NCI-H1417 (cell line): ENCODE results near the gene PIN1.
A peak's percentile ranks its signal among the peaks of the same experiment; 100 is the strongest.

Source experiments
- DNase-seq, 3 experiments: peaks; one replicate each; lab custom pipeline; 2025; lab: John Stamatoyannopoulos, UW

PIN1 gene

DNA sequence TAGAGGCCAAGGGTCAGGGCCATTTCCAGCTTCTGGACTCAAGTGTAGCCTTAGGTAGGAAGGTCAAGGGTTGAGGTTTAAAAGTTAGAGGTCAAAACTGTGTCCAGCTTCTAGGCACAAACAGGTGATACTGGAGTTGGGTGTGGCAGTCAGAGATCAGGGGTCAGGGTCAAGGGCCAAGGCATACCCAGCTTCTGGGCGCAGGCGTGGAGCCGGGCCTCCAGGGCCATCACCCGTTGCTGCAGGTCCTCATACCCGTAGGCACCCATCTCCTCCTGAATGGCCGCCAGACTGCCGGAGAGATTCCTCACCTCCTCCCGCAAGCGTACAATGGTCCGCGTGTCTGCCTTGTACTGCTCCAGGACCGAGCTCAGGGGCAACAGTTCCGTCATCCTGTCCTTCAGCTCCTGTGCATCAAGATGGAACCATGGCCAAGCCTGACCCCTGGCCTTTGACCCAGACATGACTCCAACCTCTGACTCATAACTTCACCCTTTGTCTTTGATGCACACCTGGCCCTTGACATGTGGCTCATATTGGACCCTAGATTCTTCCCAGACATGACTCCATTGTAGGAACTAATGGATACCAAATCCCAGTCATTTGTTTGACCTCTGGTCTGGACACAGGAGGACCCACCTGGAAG lies 22.1 kb downstream of the PIN1 start:
- DNase-seq = no peak

DNA sequence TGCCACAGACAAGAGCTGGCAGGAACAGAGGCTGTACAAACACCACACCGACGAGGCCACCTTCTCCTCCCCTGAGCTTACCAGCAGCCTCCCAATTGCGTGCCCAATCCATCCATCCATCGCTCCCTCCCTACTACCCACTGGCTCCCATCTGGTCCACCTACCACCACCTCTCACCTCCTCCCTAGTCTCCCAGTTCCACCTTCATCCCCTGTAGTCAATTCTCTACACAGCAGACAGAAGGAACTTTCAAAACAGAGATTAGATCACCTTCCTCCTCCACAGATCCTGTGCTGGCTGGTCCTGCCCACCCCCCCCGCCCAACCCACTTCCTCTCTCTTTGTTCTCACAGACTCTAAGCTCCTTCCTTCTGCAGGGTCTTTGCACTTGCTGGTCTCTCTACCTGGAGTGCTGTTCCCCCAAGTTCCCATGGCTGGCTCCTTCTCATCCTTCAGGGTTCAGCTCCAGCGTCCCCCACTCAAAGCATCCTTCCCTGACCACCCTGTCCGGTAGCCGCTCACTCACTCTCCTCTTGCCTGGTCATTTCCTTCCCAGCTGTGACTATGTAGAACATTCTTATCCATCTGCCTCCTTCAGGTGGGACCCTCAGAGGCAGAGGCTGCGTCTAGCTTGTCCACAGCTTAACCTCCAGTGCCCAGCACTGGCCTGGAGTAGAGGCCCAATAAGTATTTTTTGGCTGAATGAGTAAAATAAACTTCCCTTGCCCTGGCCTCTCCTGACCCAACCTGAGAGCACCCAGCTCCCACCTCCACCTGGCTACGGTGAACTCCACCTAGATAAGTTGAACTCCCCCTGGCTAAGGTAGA lies 23.0 kb downstream of the PIN1 start:
- DNase-seq = no peak

DNA sequence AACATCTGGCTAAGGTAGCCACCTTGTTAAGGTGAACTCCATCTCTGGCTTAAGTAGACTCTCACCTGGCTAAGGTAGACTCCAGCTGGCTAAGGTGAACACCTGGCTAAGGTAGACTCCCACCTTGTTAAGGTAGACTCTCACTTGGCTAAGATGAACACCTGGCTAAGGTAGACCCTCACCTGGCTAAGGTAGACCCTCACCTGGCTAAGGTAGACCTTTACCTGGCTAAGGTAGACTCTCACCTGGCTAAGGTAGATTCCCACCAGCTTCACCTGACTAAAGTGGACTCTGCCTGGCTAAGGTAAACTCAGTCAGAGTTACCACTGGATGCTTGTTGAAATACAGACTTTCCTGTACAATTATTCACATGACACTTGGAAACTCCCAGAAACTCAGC lies 23.6 kb downstream of the PIN1 start:
- DNase-seq = no peak

DNA sequence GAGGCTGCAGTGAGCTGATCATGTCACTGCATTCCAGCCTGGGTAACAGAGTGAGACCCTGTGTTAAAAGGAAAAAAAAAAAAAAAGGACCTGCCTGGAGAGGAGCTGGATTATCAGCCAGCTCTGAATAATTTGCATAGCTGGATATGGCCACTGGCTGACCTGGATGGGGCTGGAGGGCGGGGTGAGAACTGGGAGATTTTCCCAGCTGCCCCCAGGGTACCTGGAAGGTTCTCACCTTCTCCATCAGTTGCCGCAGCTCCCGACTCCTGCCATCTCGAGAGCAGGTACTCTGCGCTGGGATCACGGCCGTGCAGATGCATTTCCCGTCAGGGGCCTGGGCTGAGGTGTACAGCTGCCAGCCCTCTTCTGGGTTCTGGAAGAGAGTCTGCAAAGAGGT lies 25.3 kb downstream of the PIN1 start:
- DNase-seq = no peak

DNA sequence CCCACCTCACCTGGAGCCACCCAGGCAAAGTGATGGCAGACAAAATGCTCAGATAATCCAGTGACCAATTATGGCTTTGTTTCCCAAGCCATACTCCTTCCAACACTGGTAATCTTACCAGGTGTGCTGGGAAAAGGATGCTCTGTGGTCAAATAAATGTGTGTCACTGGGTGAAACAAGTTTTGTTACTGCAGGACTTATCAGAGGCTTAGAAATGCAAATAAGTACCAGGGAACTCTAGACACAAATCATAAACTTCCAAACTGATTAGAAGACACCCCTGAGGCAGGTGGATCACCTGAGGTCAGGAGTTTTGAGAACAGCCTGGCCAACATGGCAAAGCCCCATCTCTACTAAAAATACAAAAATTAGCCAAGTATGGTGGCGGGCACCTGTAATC lies 26.4 kb downstream of the PIN1 start:
- DNase-seq = no peak

DNA sequence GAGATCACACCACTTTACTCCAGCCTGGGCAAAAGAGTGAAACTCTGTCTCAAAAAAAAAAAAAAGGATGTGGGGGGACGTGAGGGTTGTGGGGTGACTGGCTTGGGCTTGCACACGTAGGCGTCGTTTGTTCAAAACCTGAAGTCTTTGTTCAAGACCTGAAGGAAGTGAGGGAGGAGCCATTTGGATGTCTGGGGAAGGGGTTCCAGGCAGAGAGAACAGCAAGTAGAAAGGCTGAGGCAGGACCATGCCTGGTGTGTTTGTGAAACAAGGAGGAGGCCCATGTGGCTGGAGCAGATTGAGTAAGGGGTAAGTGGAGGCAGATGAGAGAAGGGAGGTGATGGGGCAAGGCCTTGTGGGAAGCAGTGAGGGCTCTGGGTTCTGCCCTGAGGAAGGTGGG lies 27.8 kb downstream of the PIN1 start:
- no peak for DNase-seq

DNA sequence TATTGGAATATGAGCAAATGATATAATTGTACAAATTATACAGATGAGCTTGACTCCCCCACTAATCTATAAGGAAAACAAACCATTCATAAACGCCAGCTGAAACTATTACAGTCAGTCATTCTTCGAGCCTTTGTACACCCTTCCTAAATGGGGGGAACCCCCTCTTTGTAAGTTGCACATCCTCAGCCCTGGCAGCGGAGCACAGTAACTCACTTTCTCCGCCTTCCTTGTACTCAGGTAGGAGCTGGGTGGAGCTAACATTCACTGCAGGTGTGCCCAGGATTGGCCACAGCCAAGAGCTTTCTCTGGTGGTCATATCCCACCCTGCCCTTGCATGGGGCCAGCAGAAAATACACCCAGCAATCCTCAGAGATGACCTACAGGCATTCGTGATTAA lies 28.6 kb downstream of the PIN1 start:
- no peak for DNase-seq

DNA sequence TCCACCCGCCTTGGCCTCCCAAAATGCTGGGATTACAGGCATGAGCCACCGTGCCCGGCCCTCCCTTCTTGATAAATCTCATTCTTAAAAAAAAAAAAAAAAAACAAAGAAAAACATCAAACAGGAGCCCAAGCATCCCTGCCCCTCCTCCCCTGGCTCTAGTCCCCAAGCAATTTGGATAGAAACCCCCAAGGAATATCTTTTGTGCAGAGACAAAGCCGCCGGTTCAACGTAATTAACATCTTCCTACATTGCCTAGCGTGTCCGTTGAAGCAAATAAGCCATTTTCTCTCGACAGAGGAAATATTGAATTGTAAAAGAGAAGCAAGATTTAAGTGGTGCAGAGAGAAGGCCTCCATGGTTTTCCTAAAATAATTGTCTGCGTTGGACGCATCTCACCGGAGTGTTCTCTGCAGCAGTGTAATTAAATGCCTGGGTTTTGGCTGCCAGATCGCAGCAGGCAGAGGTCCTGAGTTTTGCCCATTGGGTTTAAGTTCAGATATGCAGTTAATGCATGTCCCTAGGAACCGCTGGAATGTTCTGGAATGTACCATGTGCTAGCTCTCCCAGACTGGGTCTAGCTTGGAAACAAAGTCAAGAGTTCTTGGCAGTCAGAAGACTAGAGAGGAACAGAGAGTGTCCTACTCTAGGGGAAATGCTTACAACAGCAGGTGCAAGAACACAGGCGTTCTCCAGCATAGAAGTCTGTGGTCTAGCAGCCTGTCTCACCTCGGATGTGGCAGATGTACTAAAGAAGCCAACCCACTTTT lies 30.8 kb downstream of the PIN1 start:
- peak in 1 of 3 experiments; percentile 25 for DNase-seq

DNA sequence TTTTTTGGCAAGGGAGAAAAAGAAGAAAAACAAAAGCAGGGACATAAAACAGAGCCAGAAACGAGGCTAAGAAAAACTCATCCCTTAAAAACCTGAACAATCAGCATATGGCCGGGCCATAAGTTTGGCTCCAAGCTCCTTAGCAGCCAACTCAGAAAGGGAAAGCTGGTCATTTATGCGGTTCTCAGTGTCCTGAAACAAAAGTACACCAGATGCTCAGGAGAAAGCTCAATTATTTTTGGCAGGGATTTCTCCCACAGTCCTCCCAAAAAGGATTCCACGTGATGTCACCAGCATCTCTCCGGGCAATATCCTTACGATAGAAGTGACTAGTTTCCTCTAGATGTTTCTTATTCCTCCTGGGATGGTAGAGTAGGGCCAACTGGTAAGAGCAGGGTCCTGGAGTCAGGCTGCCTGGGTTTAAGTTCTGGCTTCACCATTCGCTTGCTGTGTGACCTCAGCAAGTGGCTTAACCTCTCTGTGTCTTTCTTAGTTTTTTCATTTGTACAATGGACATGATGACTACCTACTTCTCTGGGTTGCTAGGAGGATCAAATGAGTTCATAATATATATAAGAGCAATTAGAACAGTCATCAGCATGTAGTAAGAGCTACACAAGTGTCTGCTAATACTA lies 34.0 kb downstream of the PIN1 start:
- no peak for DNase-seq

DNA sequence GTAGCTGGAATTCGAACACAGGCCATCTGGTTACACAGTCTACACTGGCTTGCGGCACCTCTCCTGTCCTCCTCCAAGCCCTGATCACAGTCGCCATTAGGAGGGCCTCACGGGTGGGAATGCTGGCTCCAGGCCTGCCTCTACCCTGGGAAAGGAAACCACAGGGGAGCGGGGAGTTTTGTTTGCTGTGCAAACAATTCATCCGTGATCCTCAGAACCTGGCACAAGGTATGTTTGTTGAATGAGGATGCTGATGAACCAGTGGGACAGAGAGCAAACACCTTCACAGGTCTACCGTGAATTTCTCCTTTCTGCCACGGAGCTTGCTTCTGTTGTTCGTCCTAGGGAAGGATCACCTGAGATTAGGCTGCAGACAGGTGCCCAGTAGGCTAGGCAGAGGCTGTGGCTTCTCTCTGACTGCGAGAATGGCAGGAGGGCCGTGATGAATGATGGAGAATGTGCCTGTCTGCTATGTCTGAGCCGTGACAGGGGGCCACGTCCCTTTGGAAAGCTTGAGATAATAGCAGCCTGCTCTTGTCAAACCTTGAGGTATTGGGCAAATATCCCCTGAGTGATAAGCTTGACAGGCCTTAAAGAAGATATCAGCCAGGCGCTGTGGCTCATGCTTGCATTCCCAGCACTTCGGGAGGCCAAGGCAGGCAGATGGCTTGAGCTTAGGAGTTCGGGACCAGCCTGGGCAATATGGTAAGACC lies 36.7 kb downstream of the PIN1 start:
- peak in 2 of 3 experiments; percentile 78 to 89 for DNase-seq

DNA sequence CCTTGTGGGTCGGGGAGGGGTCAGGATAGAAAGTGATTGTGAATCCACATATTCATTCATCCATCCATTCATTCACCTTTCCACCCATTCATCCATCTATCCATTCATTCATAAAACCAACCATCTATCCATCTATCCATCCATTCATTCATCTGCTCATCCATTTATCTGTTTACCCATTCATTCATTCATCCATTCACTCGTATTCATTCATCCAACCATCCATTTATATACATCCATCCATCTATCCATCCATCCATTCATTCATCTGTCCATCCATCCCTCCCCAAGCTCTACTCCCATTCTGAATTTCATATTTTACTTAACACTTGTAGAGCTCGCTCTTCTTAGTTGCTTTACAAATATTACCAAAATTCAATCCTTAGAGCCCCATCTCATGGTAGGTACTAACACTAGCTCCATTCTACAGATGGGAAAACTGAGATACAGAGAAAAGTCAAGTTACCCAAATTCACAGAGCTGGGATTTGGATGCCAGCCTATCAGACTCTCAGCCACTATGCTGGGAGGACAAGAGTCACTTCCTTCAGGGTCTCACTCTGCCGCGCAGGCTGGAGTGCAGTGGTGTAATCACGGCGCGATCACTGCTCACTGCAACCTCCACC lies 37.6 kb downstream of the PIN1 start:
- no peak for DNase-seq

DNA sequence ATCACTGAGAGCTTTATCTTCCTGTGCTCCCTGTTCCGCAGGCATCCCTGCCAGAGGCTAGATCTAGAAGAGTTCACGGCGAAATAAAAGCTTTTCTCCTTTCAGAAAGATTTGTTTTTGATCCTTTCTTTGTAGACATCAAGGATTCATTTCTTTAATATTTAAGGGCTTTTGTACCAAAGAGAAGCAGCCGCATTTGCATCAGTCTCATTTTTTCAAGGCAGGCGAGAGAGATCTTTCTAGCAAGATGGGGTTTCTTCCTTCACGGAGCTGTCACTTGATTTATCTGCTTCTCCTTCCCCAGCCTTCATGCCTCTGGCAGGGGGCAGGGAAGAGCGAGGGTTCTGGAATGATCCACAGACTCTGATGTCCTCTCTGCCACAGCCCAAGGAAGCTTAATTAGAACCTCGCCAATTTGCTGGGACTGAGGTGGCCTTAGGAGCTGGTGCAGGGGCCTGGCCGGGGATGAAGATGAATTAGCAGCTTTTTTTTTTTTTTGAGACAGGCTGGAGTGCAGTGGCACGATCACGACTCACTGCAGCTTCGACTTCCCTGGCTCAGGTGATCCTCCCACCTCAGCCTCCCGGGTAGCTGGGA lies 40.0 kb downstream of the PIN1 start:
- DNase-seq = no peak

DNA sequence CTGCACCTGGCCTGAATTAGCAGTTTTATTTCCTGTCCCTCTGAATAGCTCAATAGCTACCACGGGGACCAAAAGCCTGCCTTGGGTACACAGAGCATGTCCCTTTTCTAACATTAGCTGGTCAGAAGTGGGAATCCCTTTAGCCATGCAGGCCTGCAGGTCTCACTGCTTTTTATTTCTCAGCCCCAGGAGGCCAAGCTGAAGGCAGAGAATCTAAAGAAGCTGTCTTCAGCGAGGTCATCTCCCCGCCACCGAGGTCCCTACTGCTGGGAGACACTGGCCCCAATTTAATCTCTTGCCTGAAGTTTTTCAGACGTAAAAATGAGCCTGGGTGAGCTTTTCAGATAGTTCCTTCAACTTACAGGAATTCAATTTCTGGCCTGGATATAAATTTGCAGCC lies 40.7 kb downstream of the PIN1 start:
- no peak for DNase-seq

DNA sequence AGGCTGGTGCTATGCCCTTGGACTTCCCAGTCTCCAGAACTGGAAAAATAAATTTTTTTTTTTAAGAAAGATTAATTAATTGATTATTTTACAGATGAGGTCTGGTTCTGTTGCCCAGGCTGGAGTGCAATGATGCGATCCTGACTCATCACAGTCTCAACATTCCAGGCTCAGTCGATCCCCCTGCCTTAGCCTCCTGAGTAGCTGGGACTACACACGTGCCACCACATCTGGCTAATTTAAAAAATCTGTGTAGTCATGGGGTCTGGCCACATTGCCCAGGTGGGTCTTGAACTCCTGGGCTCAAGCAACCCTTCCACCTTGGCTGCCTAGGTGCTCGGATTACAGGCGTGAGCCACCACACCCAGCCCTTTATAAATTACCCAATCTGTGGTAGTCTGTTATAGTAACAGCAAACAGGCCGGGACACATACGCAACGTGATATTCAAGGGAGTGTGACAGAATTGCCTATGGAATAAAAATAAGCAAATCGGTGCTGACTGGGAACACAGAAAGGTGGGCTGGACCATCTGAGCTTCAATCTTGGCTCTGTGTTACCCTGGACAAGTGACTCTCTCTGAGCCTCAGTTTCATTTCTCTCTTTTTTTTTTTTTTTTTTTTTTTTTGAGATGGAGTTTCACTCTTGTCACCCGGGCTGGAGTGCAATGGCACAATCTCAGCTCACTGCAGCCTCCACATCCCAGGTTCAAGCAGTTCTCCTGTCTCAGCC lies 42.8 kb downstream of the PIN1 start:
- no peak for DNase-seq

DNA sequence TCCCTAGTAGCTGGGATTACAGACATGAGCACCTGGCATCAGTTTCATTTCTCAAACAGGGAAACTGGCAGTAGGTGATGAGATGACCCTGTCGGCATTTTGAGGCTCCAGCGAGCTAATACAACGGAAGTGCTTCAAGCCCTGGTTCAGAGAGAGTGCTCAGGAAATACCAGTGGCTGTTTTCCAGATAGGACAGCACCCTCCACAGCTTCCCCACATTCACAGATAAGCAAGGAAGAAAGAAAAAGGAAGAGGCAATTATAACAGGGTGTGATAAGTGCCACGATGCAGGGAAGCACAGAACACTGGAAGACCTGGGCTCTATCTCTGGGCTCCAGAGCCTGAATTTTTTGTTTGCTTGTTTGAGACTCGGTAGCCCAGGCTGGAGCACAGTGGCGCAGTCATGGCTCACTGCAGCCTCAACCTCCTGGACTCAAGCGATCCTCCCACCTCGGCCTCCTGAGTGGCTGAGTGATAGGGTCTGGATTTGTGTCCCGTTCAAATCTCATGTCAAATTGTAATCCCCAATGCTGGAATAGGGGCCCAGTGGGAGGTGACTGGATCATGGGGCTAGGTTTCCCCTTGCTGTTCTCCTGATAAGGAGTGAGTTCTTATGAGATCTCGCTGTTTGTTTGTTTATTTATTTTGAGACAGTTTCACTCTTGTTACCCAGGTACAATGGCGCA lies 43.5 kb downstream of the PIN1 start:
- DNase-seq = no peak

DNA sequence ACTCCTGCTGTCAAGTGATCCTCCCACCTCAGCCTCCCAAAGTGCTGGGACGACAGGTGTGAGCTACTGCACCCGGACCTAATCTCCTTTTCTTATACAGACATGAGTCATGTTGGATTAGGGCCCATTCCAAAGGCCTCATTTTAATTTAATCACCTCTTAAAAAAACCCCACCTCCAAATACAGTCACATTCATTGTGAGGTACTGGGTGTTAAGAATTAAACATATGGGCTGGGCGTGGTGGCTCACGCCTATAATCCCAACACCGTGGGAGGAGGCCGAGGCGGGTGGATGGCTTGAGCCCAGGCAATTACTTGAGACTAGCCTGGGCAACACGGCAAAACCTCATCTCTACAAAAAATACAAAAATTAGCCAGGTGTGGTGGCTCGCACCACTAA lies 46.6 kb downstream of the PIN1 start:
- no peak for DNase-seq

DNA sequence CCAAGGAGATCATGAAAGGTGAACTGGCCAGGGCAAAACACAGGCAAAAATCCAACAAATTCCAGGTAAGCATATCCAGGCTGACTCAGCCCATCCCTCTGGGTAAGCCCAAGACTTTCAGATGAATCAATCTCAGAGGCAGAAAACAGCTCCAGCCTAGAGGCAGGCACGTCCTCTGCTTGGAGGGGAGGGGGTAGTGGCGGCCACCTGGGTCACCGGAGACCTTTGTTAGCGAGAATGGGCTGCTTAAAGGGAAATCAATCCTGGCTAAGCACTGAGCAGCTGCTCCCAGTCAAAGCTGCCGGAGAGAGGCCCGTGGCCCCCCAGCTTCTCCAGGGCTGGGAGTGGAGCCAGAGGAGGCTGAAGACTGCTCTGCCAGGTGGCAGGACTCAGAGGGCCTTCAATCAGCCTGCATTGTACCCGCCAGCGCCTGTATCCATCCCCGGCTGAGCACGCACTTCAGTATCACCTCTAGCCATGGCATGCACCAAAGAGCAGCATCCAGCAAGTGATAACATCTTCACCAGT lies 48.2 kb downstream of the PIN1 start:
- DNase-seq = peak in 2 of 3 experiments; percentile 21 to 70

DNA sequence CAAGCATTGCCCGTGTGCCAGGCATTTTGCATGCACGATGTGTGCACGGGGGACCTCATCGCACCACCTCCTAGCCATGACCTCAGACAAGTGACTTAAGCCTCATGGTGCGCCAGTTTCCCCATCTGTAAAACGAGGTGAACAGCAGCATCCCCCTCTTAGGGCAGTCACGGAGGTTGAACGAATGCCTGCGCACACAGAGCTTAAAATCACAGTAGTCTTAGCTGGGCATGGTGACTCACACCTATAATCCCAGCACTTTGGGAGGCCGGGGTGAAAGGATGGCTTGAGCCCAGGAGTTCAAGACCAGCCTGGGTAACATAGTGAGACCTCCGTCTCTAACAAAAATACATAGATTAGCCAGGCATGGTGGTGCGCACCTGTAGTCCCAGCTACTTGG lies 48.6 kb downstream of the PIN1 start:
- no peak for DNase-seq

DNA sequence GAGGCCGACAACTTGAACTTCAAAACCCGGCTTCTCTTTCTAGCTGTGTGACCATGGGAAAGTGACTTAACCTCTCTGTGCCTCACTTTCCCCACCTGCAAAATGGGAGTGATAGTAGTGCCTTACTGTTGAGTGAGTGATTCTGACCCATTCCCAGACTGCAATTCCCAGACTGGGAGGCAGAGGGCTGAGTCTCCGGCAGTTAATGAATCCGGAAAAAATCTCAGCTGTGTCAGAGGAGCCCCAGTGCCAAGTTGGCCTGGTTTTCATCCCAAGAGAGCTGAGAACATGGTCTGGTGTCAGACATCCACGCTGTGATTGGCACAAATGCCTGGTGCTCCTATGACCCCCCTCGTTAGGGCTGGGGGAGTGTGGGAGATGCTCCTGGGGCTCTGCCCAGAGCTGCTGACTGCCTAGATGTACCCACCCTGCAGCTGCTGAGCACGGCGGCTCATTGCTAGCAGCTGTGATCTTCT lies 50.0 kb downstream of the PIN1 start:
- DNase-seq = no peak
